DOHH2 (cell line): ENCODE data around the gene P2RY14.

Experiments
- EZH2phosphoT487 ChIP-seq: fragments of 200-600 bp; sonication (generic); IDR thresholded peaks from 2 replicates; pipeline ENCODE4 v1.6.1; 2017; ENCODE audit warnings: borderline replicate concordance, mild to moderate bottlenecking, antibody characterized with exemption, low read length, moderate library complexity, mixed read lengths
- TF ChIP-seq, protein P1 (sequence below): fragments of 200-600 bp; sonication (generic); IDR thresholded peaks from one replicate; pipeline ENCODE4 v1.5.1; 2014; ENCODE audit warnings: antibody characterized with exemption, mild to moderate bottlenecking, low read depth, low read length; ENCODE audit not compliant: poor library complexity, severe bottlenecking

GRCh38 chr3:151192545-151192944 is 85.8 kb downstream of the P2RY14 start:
- TF ChIP-seq, protein P1, sequence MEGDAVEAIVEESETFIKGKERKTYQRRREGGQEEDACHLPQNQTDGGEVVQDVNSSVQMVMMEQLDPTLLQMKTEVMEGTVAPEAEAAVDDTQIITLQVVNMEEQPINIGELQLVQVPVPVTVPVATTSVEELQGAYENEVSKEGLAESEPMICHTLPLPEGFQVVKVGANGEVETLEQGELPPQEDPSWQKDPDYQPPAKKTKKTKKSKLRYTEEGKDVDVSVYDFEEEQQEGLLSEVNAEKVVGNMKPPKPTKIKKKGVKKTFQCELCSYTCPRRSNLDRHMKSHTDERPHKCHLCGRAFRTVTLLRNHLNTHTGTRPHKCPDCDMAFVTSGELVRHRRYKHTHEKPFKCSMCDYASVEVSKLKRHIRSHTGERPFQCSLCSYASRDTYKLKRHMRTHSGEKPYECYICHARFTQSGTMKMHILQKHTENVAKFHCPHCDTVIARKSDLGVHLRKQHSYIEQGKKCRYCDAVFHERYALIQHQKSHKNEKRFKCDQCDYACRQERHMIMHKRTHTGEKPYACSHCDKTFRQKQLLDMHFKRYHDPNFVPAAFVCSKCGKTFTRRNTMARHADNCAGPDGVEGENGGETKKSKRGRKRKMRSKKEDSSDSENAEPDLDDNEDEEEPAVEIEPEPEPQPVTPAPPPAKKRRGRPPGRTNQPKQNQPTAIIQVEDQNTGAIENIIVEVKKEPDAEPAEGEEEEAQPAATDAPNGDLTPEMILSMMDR: no peak
- no peak for TF ChIP-seq EZH2phosphoT487
